GM19023 (cell line): Measurements from ENCODE around the gene SMAP1.

Source experiments
- ATAC-seq: cut with Tn5 transposase; IDR thresholded peaks from one replicate; pipeline ENCODE4 v1.9.1; 2021; ENCODE audit warnings: mild to moderate bottlenecking, moderate library complexity; ENCODE audit not compliant: unreplicated experiment

The SMAP1 gene

DNA sequence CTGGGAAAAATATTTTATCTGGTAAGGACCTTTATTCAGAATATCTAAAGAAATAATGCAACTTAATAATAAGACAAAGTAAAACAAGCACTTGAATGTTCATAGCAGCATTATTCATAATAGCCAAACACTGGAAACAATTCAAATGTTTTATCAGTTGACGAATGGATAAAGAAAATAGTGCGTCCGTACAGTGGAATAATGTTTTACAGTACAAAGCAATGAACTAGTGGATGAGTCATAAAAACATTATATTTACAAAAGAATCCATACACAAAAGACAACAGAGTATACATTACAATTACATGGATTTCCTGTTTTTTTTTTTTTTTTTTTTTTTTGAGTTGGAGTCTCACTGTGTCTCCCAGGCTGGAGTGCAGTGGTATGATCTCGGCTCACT is 12.7 kb downstream of the SMAP1 start:
- no peak for ATAC-seq

DNA sequence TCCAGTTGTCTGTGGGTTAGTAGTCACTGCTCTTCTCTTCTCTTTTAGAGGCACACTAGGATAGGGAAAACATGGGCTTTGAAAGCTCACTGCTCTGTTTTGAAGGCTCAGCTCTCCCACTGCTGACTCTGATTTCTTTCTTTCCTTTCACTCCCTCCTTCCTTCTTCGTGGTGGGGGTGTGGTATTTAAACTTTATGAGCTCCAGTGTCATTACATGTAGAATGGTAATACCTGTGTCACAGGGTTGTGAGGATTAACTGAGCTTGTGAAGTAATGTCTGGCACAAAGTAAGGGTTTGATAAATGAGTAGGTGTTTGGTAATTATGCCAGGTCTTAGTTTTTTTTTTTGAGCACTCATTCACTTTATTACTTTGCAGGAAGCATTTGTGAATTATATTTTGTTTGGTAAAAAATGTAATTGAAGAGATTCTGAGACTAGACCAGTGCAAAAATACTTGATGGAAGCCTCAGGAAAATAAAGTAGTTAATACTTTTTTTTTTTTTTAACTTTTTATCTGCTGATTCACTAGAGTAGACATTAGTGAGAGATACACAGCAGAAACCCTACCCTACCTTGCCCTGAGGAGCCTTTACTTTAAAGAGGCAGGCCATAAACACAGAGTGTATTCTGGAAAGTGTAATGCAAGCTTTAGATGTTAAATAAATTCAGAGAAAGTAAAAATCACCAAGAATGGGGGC is 17.3 kb downstream of the SMAP1 start:
- ATAC-seq: no peak

DNA sequence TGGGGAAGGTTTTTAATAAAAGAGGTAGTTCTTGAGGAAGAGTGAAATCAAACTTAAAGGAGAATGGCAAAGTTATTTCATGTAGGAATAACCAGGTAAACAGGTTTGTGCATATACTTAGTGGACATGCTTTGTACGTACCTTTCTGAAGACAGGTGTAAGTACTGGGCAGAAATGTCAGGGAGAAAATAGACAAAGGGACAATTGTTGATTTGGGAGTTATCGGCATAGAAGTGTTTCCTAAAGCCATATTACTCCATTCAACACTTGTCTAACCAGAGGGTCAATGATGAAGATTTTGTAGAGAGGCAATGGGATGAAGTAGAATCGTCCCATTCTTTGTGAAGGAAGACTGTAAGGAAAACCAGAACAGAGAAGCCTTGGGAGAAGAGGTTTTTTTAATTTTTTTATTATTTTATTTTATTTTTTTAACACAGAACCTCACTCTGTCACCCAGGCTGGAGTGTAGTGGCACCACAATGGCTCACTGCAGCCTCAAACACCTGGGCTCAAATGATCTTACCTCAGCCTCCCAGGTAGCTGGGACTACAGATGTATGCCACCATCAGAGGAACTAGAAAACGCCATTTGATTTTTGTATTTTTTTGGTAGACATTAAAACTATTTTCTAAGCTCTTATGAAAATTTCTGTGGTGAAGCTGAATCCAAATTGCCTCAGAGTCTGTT is 18.0 kb downstream of the SMAP1 start:
- ATAC-seq: no peak

DNA sequence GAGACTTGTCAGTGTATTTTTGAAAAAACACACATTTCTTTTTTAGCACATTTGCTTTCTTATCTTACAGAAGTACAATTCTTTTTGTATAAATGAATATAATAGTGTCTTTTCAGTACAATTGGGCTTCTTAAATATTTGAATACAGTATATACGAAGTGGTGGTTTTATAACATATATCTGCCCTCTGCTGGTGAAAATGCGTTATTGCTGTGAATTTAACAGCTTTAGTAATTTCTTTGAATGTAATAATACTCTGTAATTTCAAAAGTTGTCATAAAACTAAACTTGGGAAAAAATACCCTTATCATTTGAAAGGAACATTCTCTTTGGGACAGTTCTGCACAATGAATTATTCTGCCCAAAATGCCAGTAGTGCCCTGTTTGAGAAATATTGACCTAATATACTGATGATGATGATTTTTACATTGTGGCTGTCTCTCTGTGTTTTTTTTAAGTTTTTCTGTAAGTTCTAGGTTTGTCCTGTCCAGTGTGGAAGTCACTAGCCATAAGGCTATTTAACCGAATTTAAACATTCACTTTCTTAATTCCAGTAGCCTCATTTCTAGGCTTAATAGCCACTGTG is 19.0 kb downstream of the SMAP1 start:
- ATAC-seq: no peak

DNA sequence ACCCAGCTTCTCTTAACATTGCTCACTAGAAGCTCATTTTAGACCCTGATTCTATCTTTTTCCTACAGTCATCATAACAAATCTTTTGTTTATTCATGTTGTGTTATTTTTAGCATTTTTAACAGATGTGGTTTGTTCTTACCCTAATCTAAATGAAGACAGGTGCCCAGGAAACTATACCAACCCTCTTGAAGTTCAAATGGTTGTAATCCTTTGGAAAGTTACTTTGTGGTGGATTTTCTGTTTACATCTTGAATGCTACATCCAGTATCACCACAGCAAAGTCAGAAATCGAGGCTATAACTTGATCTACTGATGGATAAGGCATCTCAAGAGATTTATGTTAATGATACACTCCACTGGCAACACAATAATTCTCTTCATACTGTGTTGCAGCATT is 26.2 kb downstream of the SMAP1 start:
- no peak for ATAC-seq

DNA sequence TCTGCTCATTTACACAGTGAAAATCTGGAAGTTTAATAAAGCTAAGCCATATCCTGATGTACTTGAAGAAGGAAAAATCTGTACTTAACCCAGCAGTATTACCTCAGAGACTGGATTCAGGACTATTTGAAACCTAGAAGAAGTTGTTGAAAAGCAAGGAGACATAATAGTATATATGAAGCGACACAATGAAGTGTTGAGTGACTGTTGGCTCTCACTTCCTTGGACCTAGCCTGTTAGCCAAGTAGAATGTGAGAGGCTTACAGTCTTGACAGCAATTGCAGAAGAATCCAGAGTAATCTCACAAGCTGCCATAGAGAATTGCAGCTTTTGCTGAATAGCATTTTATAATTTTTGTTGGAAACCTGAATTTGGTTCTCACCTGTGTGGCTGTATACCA is 26.7 kb downstream of the SMAP1 start:
- no peak for ATAC-seq

DNA sequence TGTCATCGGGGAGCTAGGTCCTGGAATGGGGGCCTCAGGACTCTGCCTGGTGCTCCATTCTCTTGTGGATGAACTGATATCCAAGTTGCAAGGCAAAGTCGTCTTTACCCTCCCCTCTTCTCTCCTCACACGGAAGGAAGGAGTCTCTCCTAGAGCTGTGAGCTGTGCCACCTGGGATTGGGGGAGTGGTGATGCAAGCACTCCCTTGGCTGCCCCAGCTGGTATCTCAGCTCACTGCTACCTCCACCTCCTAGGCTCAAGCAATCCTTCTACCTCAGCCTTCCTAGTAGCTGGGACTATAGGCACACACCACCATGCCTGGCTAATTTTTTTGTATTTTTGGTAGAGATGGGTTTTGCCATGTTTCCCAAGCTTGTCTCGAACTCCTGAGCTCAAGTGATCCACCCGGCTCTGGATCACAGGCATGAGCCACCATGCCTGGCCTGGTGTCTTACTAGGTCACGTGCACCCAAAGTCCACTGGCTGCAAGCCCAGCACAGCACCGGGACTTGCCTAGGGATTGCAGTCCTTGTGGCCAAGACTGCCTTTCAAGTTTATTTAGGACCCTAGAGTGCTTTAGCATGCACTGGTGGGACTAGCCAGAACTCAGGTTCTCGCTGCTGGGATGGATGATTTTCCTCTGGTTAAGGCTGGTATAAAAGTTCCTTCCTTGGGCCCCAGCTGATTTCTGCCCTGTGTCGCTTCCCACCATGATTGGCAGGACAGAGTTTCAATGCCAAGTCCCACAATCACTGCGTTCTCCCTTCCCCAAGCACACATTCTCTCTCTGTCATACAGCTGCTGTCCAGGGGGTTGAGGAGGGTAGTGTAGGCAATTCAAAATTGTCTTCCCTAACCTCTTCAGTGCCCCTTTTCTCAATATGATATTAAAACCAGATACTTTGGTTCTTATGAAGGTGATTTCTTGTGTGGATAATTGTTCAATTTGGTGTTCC is 33.5 kb downstream of the SMAP1 start:
- ATAC-seq: no peak

DNA sequence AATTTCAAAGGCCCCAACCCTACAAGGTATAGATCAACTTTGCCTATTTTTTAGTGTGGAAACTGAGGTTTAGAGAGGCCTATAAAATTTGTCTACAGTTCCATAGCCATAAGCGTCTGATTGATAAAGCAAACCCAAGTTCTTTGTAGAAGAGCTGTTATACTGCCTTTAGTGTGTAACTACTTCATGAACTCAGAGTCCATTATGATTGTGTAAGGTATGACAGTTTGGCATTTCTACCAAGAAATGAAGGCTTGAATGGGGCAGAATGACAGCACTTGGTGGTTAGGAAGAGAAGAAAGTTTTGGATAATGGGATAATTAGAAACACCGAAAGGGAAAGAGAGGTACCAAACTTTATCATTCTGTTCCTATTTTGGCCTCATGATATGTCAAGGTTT is 38.1 kb downstream of the SMAP1 start:
- no peak for ATAC-seq

DNA sequence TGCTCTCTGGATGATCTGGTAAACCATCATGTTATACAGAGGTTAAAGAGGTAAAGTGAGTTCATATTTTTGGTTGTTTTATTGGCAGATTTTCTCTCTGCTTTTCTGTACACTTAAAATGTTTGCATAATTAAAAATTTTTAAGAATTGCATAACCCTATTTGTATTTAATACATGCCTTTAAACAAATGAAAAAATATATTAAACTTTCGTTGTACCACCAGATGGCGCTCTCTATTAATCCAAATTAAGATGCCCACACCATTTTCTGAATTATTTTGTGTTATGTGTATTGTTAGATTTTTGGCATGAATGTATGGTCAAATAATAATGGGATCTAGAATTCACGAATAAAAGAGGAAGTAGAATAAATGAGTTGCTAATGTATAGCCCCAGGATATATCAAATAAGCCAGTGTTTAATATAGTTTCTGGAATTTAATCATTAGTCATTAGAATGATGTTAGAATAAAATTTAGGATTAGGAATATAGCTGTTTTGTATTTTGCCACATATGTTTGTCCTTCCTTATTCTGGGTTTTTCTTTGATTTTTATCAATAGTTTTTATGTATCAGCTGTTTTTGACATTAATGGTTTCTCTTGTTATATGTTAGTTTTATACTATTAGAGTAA is 38.9 kb downstream of the SMAP1 start:
- ATAC-seq: no peak

DNA sequence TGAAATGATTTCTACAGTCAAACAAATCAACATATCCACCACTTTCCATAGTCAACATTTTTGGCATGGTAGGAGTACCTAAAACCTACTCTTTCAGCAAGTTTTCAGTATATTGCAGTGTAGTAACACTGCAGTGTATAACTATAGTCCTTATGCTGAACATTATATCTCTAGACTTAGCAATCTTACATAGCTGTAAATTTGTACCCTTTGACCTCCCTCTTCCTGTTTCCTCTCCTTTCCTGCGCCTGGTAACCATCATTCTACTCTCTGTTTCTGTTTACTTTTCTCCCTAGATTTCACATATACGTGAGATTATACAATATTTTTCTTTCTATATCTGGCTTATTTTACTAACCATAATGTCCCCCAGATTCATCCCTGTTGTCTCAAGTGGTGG is 40.2 kb downstream of the SMAP1 start:
- no peak for ATAC-seq

DNA sequence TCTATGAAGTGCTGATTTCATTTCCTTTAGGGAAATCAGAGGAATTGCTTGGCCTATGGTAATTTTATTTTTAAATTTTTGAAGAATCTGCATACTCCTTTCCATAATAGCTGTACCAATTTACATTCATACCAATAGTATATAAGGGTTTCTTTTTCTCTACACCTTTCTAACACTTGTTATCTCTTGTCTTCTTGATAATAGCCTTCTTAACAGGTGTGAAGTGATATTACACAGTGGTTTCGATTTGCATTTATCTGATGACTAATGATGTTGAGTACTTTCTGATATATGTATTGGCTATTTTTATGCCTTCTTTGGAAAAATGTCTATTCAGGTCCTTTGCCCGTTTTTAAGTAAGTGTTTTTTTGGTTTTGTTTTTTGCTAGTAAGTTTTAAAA is 40.8 kb downstream of the SMAP1 start:
- no peak for ATAC-seq

DNA sequence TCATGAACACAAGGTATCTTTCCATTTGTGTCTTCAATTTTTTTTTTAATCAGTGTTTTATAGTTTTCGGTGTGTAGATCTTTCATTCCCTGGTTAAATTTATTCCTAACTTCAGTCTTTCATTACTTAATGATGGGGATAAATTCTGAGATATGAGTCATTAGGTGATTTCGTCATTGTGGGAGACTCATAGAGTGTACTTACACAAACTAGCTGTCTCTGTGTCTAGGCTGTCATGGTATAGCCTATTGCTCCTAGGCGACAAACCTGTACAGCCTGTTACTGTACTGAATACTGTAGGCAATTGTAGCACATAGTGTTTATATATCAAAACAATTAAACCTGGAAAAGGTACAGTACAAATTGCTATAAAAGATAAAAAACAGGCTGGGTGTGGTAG is 42.1 kb downstream of the SMAP1 start:
- ATAC-seq: no peak

DNA sequence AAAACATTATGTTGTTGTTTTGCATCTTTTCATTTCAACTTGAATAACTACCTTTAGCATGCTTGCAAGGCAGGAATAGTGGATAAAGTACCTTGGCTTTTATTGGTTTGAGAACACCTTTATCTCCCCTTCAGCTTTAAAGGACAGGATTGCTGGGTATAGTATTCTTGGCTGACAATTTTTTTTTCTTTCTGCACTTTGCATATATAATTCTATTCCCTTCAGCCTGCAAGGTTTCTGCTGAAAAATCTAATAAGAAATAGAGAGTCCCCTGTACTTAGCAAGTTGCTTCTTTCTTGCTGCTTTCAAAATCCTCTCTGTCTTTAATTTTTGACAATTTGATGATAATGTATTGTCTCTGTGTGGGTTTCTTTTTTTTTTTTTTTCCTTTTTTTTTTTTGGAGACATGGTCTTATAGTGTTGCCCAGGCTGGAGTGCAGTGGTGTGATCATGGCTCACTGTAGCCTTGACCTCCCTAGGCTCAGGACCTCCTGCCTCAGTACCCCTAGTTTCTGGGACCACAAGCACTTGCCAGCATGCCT is 47.1 kb downstream of the SMAP1 start:
- ATAC-seq: no peak

DNA sequence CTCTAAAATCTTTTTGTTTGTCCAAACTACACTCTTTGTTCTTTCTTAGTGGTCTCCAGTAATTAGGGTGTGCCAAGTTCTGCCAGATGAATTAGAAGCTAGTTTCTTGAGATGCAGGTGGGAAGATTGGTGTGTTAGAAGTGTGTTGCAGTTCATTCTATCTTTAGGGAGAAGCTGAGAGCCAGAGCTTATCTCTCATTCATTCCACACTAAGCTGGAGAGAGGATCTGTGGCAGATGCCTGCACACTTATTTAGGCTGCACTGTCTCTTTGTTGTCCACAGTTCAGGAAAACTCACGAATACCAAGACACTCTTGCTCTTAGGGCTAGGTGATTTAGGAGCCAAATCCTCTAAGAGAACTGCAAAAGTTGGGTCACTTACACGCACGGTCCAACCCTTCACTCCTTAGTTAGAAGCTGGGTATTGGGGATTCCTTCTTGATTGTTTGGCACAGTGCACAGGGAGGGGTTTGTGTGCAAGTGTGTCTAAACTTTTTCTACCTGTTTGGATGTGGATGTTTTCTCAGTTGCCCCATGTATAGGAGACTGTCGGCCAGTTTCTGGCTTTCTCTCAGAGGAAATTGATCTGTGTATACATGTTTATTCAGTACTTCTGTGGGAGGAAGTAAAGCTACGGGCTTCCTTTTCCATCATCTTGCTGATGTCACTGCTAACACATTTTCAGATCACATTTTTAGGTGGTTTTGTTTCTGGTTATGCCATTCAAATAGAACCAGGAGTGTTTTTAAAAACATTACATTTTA is 49.5 kb downstream of the SMAP1 start:
- ATAC-seq: no peak

DNA sequence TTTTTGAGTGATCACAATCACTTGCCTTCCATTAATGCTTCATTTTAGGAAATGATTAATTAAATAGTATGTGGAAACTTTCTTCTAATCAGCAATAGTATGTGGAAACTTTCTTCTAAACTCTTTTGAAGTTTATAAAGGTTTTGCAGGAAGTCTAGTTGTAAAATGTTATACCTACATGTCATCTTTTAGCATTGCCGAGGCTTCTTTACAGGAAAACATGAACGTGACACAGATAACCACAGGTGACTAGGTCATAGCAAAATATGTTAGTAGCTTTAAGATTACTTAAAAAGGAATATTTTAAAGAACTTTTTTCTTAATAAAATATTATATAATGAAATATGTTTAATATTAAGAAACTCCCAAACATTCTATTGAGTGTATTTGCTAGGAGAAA is 56.8 kb downstream of the SMAP1 start:
- no peak for ATAC-seq

DNA sequence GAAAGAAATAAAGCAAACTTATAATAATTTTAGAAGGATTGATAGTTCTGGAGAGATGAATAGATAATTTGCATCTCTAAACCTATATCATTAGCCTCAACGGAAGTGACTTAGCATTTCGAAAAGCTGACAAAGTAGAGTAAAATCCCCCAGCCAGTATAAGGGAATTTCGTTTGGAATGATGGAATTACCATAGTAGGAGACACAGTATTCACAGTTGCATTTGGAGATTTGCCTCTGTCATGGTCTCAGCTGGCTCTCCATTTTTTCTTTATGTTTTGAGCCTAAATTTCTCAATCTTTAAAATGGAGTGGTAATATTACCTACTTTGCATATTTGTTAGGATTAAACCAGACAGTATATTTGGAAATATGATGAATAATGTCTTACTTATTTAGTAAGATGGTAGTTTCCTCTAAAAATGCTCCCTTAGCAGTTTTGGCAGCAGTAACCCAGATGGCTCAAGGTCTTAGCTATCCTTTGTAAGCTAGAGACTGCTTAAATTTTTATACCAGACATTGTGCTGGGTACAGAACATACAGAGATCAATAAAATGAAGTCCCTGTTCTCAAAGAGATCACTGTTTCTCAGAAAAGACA is 58.2 kb downstream of the SMAP1 start:
- ATAC-seq: no peak

DNA sequence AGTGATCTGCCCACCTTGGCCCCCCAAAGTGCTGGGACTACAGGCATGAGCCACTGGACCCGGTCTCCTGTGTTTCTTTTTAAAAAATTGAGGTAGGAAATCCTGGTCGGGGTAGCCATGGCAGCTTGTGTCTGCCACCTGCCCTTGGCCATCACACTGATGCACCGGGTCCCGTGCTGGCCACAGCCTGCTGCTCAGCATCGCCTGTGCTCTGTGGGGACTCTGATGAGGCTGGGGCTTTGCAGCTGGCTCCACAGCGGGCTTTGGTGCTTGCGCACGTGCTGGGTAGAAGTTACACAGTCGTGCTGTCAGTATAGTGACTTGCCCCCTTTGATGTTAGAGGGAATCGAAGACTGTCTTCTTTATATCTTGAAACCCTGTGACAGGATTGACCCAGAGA is 66.7 kb downstream of the SMAP1 start:
- ATAC-seq: no peak

DNA sequence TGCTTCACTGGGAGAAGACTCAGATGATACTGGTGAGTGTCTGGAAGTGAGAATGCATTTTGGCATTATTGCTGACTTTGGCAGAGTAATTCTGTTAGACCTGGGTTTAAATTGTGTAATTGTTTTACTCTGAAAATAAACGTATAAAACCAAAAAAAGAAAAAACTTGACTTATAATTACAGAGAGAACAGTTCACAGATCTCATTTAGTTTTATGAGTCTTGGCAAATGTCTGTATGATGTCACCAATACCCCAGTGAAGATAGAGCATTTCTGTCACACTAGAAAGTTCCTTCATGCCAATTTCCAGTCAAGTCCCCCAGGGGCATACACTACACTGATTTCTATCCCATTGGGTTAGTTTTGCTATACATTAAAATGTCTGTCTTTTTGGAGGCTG is 67.3 kb downstream of the SMAP1 start:
- ATAC-seq: no peak

DNA sequence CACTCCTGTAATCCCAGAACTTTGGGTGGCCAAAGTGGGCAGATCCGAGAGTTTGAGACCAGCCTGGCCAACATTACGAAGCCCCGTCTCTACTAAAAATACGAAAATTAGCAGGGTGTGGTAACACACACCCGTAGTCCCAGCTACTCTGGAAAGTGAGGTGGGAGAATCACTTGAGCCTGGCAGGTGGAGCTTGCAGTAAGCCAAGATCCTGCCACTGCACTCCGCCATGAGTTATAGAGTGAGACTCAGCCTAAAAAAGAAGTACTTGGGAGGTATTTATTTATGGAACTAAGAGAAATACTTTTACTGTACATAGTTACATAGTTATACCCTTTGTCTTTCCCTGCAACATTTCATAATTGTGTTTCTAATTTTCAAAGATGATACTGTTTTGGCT is 67.8 kb downstream of the SMAP1 start:
- ATAC-seq: no peak

DNA sequence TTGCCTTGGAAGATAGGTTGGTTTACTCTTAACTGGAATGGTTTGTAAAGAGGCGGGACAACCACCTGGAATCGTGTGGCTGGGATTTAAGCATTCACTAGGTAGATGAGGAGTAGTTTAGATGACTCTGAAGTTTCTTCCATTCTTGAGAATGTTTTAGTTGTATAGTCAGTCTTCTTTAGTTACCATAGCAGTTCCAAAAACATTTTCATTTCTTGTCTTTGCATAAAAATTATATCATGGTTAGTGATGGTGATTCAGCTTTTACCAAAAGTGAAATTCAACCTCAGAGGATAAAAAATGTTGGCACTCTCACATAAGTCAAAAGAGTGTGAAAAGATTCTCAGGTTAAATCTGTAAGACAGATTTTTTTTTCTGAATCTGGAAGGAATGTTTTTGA is 70.3 kb downstream of the SMAP1 start:
- ATAC-seq: no peak
